A549 (cell line): ENCODE results near the gene CD101. TPM values are rescaled to one million over a fixed set of nuclear protein-coding genes. Genes with fewer than 3 reads are reported as not detected.

ENCODE experiments used
- ATAC-seq, 2 experiments: fragments of 200-7000 bp in 1 of 2; fragments of >200 bp in 1 of 2; cut with Nextera tagmentation in 1 of 2; cut with Tn5 transposase in 1 of 2; 3 replicates each; pipeline versions ENCODE4 v1.8.0 to v1.9.1; 2018 to 2020; ENCODE audit warnings: mild to moderate bottlenecking in 1 of 2, moderate library complexity in 1 of 2
- CTCF ChIA-PET: fragments of 300-600 bp; sonication (Branson Sonifier 250); formaldehyde crosslinking; extraction: SDS; loops from one replicate; lab custom pipeline; 2021; ENCODE audit warnings: antibody characterized with exemption, inconsistent platforms; lab: Yijun Ruan, JAX
- POLR2A ChIA-PET: fragments of 350-600 bp; formaldehyde crosslinking; extraction: SDS; loops from one replicate; lab custom pipeline; 2021; ENCODE audit warnings: antibody characterized with exemption, inconsistent platforms; lab: Yijun Ruan, JAX
- DNase-seq, 2 experiments: peaks; one replicate each; pipeline versions ENCODE4 v3.0.0 to v3.0.0-alpha.2; 2011 to 2016; ENCODE audit warnings: low read depth in 1 of 2, low spot score in 1 of 2
- FAIRE-seq: peaks from 2 replicates; lab custom pipeline; 2011; peaks lifted over from hg19 to GRCh38; lab: Jason Lieb, UNC
- H3K27ac ChIP-seq, 2 experiments: fragments of >200 bp; sonication (Bioruptor Twin); formaldehyde crosslinking; 3 replicates each; pipeline ENCODE4 v1.5.1; 2016 to 2017
- H3K4me1 ChIP-seq: fragments of >200 bp; sonication (Bioruptor Twin); formaldehyde crosslinking; 3 replicates; pipeline ENCODE4 v1.6.1; 2016
- H3K4me2 ChIP-seq: fragments of >200 bp; sonication (Bioruptor Twin); formaldehyde crosslinking; 3 replicates; pipeline ENCODE4 v1.6.1; 2016
- H3K4me3 ChIP-seq: fragments of >200 bp; sonication (Bioruptor Twin); formaldehyde crosslinking; 3 replicates; pipeline ENCODE4 v1.5.1; 2016
- H3K9me3 ChIP-seq: fragments of >200 bp; sonication (Bioruptor Twin); formaldehyde crosslinking; 3 replicates; pipeline ENCODE4 v1.6.1; 2016
- BHLHE40 ChIP-seq: IDR thresholded peaks from 2 replicates; pipeline ENCODE4 v1.6.1; 2012; ENCODE audit warnings: low read depth, low read length, inconsistent platforms
- CBX2 ChIP-seq: fragments of 200-600 bp; sonication (generic); IDR thresholded peaks from 2 replicates; pipeline ENCODE4 v1.6.1; 2016; ENCODE audit warnings: low read depth, mild to moderate bottlenecking, borderline replicate concordance
- CBX8 ChIP-seq: fragments of 200-600 bp; sonication (generic); IDR thresholded peaks from 2 replicates; pipeline ENCODE4 v1.6.1; 2016
- CTCF ChIP-seq: fragments of >200 bp; sonication (Bioruptor Twin); formaldehyde crosslinking; IDR thresholded peaks from 3 replicates; pipeline ENCODE4 v1.5.1; 2016
- EHMT2 ChIP-seq: fragments of 200-600 bp; sonication (generic); IDR thresholded peaks from 2 replicates; pipeline ENCODE4 v1.6.1; 2016; ENCODE audit warnings: antibody characterized with exemption, low read depth, mild to moderate bottlenecking, moderate library complexity
- EP300 ChIP-seq, 2 experiments: fragments of >200 bp; sonication (Bioruptor Twin); formaldehyde crosslinking; IDR thresholded peaks; 2 replicates in 1 of 2; 3 replicates in 1 of 2; pipeline ENCODE4 v1.6.1; 2016 to 2017
- ESRRA ChIP-seq: fragments of 150-350 bp; IDR thresholded peaks from 2 replicates; pipeline ENCODE4 v1.6.1; 2014; ENCODE audit warnings: mild to moderate bottlenecking, low read length, borderline replicate concordance
- FOSL2 ChIP-seq, 2 experiments: fragments of 450-650 bp in 1 of 2; fragments of >200 bp in 1 of 2; sonication (Bioruptor Twin) in 1 of 2; formaldehyde crosslinking; IDR thresholded peaks; 2 replicates each; pipeline versions ENCODE4 v1.5.0 to v1.6.1; 2016 to 2020; ENCODE audit warnings: mild to moderate bottlenecking in 1 of 2, moderate library complexity in 1 of 2
- HEYL ChIP-seq: fragments of 250-450 bp; sonication (Bioruptor Pico); IDR thresholded peaks from 2 replicates; pipeline ENCODE4 v1.8.0; 2021; ENCODE audit warnings: mild to moderate bottlenecking, moderate library complexity
- HOXB5 ChIP-seq: fragments of 250-450 bp; sonication (Bioruptor Pico); IDR thresholded peaks from 2 replicates; pipeline ENCODE4 v1.5.0; 2020; ENCODE audit warnings: mild to moderate bottlenecking, moderate library complexity
- JUN ChIP-seq, 2 experiments: fragments of >200 bp; sonication (Bioruptor Twin); formaldehyde crosslinking; IDR thresholded peaks; 2 replicates in 1 of 2; 3 replicates in 1 of 2; pipeline ENCODE4 v1.6.1; 2016 to 2017
- KDM5A ChIP-seq: fragments of 200-600 bp; sonication (generic); IDR thresholded peaks from 2 replicates; pipeline ENCODE4 v1.6.1; 2016; ENCODE audit warnings: antibody characterized with exemption, mild to moderate bottlenecking
- MAFK ChIP-seq: fragments of 450-650 bp; IDR thresholded peaks from 2 replicates; pipeline ENCODE4 v1.6.1; 2014; ENCODE audit not compliant: partially characterized antibody
- MYC ChIP-seq: IDR thresholded peaks from 2 replicates; pipeline ENCODE4 v1.6.1; 2012; ENCODE audit warnings: mild to moderate bottlenecking, inconsistent platforms, low read length, improper control_type of control experiment, borderline replicate concordance
- RARB ChIP-seq: fragments of 250-450 bp; sonication (Bioruptor Pico); IDR thresholded peaks from 2 replicates; pipeline ENCODE4 v1.8.0; 2021; ENCODE audit warnings: mild to moderate bottlenecking, moderate library complexity
- SREBF2 ChIP-seq: fragments of 450-650 bp; IDR thresholded peaks from 2 replicates; pipeline ENCODE4 v1.6.1; 2014; ENCODE audit warnings: mild to moderate bottlenecking, moderate library complexity
- TP53 ChIP-seq: fragments of 250-450 bp; sonication (Bioruptor Pico); IDR thresholded peaks from 2 replicates; pipeline ENCODE4 v1.5.0; 2021; ENCODE audit warnings: mild to moderate bottlenecking, moderate library complexity
- WGBS: methylation state at CpG from one replicate; pipeline ENCODE4 v1.1.6; 2017; ENCODE audit errors: missing lambda C conversion rate; 5-methylcytosine and 5-hydroxymethylcytosine counted together
- polyA plus RNA-seq, 4 experiments: library from polyadenylated mRNA; depleted of rRNA in 3 of 4; stranded (reverse); fragments of >200 nt; fragmentation: RNase III in 1 of 4; extraction: RNeasy Plus Mini Kit Qiagen cat#74134 plus additional on column Dnase treatment in 1 of 4; gene quantifications; 2 replicates in 3 of 4; 3 replicates in 1 of 4; pipeline ENCODE4 v1.2.3, GENCODE V29; 2011 to 2017
- TF ChIP-seq, protein P1 (sequence below): fragments of 150-350 bp; IDR thresholded peaks from 2 replicates; pipeline ENCODE4 v1.6.1; 2014; ENCODE audit warnings: low read depth, mild to moderate bottlenecking, low read length
- TF ChIP-seq, protein P2 (sequence below): IDR thresholded peaks from 2 replicates; pipeline ENCODE4 v1.6.1; 2012
- TF ChIP-seq, protein P3 (sequence below): IDR thresholded peaks from 2 replicates; pipeline ENCODE4 v1.6.1; 2012
- TF ChIP-seq, protein P4 (sequence below): fragments of 200-600 bp; sonication (generic); IDR thresholded peaks from 2 replicates; pipeline ENCODE4 v1.6.1; 2016; ENCODE audit warnings: antibody characterized with exemption, mild to moderate bottlenecking, moderate library complexity
- TF ChIP-seq, protein P5 (sequence below): fragments of 250-450 bp; sonication (Bioruptor Pico); IDR thresholded peaks from 2 replicates; pipeline ENCODE4 v1.5.0; 2020; ENCODE audit warnings: low read depth, mild to moderate bottlenecking, moderate library complexity

Gene CD101
- polyA plus RNA-seq, 2 of the 4 experiments (the other 2 are of a cell fraction): 0.21 to 0.52 TPM

- no peak for TF ChIP-seq BHLHE40
- no peak for TF ChIP-seq TP53 (CRISPR knock-in tag)
- no peak for TF ChIP-seq FOSL2 (IDR thresholded peaks at IDR 0.05)
- TF ChIP-seq FOSL2 (CRISPR knock-in tag; IDR thresholded peaks at IDR 0.05): no peak
- no peak for TF ChIP-seq CTCF
- no peak for TF ChIP-seq CBX2
- TF ChIP-seq MAFK: no peak
- no peak for TF ChIP-seq EHMT2
- no peak for TF ChIP-seq ESRRA
- no peak for TF ChIP-seq EP300 (IDR thresholded peaks at IDR 0.05)
- DNase-seq: no peak
- no peak for FAIRE-seq
- Histone ChIP-seq H3K4me3 (no peak overlapping the region), H3K27ac (no peak overlapping the region), H3K9me3 (no peaks in the 10 kb centered on the region), H3K4me1 (no peaks in the 10 kb centered on the region), H3K4me2 (no peak overlapping the region)
- POLR2A ChIA-PET: no interaction called here
- ATAC-seq: no peak
- CTCF ChIA-PET: no interaction called here
- WGBS: 95% methylated on average over 3 of the region's 3 CpGs
Measured at GRCh38 chr1:116954440-116954839, 47.1 kb upstream of the CD101 start.

DNA sequence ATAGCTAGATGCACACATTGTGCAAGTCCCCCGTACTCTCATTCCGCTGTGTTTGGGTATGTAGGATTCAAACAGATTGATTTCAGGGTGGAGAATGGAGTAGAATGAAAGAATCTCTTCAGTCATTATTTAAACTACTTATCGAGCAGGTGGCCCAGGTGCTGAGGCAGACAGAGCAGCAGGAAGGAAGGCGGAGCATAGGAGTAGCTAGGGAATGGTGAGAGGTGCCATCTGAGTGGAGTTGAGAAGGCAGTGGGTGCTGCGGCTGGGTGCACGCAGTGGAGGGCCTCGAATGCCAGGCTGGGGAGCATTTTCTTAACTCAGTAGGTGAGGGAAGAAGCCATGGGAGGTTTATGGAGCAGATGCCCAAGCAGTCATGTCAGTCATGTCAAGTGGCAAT, 45.2 kb upstream of the CD101 start:
- Histone ChIP-seq H3K4me1 (no peaks in the 10 kb centered on the region), H3K27ac (no peak overlapping the region), H3K4me3 (no peak overlapping the region), H3K4me2 (no peak overlapping the region), H3K9me3 (no peaks in the 10 kb centered on the region)
- CTCF ChIA-PET: interaction anchor here (1.1 kb wide), 1 partner anchor 231 kb away, joined by 3 read pairs; no protein-coding TSS in a partner anchor
- 84% methylated on average over 7 of the region's 7 CpGs for WGBS
- POLR2A ChIA-PET: no interaction called here
- TF ChIP-seq SREBF2 (no peak), JUN (IDR thresholded peaks at IDR 0.05) (no peak), HEYL (no peak), KDM5A (no peak), MYC (no peak), HOXB5 (CRISPR knock-in tag) (no peak)
- TF ChIP-seq, protein P1, sequence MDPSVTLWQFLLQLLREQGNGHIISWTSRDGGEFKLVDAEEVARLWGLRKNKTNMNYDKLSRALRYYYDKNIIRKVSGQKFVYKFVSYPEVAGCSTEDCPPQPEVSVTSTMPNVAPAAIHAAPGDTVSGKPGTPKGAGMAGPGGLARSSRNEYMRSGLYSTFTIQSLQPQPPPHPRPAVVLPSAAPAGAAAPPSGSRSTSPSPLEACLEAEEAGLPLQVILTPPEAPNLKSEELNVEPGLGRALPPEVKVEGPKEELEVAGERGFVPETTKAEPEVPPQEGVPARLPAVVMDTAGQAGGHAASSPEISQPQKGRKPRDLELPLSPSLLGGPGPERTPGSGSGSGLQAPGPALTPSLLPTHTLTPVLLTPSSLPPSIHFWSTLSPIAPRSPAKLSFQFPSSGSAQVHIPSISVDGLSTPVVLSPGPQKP: no peak
- TF ChIP-seq, protein P2, sequence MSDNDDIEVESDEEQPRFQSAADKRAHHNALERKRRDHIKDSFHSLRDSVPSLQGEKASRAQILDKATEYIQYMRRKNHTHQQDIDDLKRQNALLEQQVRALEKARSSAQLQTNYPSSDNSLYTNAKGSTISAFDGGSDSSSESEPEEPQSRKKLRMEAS: no peak
- DNase-seq (no peak), ATAC-seq (no peak), FAIRE-seq (no peak)

DNA sequence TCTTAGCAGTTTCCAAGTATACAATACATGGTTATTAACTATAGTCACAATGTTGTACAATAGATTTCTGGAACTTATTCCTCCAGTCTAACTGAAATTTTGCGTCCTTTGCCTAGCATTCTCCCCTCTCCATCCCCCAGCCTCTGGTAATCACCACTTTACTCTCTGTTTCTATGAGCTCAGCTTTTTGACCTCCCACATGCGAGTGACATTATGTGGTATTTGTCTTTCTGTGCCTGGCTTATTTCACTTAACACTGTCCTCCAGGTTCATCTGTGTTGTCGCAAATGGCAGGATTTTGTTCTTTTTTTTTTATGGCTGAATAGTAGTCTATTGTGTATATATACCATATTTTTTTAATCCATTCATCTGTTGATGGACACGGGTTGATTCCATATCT, 43.9 kb upstream of the CD101 start:
- CTCF ChIA-PET: no interaction called here
- no peak for FAIRE-seq
- POLR2A ChIA-PET: no interaction called here

More for the DNA sequence above, 43.9 kb upstream of the CD101 start:
- no peaks in the 10 kb centered on the region for H3K9me3 ChIP-seq
- DNase-seq (no peak), ATAC-seq (no peak)
- H3K27ac ChIP-seq: no peak overlapping the region
- H3K4me2 ChIP-seq: no peak overlapping the region
- WGBS: 93% methylated on average over 4 of the region's 4 CpGs
- H3K4me3 ChIP-seq: no peak overlapping the region
- TF ChIP-seq CBX8 (no peak), RARB (CRISPR knock-in tag) (no peak), ESRRA (no peak), BHLHE40 (no peak)
- TF ChIP-seq, protein P3, sequence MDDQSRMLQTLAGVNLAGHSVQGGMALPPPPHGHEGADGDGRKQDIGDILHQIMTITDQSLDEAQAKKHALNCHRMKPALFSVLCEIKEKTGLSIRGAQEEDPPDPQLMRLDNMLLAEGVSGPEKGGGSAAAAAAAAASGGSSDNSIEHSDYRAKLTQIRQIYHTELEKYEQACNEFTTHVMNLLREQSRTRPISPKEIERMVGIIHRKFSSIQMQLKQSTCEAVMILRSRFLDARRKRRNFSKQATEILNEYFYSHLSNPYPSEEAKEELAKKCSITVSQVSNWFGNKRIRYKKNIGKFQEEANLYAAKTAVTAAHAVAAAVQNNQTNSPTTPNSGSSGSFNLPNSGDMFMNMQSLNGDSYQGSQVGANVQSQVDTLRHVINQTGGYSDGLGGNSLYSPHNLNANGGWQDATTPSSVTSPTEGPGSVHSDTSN: no peak
- TF ChIP-seq, protein P4, sequence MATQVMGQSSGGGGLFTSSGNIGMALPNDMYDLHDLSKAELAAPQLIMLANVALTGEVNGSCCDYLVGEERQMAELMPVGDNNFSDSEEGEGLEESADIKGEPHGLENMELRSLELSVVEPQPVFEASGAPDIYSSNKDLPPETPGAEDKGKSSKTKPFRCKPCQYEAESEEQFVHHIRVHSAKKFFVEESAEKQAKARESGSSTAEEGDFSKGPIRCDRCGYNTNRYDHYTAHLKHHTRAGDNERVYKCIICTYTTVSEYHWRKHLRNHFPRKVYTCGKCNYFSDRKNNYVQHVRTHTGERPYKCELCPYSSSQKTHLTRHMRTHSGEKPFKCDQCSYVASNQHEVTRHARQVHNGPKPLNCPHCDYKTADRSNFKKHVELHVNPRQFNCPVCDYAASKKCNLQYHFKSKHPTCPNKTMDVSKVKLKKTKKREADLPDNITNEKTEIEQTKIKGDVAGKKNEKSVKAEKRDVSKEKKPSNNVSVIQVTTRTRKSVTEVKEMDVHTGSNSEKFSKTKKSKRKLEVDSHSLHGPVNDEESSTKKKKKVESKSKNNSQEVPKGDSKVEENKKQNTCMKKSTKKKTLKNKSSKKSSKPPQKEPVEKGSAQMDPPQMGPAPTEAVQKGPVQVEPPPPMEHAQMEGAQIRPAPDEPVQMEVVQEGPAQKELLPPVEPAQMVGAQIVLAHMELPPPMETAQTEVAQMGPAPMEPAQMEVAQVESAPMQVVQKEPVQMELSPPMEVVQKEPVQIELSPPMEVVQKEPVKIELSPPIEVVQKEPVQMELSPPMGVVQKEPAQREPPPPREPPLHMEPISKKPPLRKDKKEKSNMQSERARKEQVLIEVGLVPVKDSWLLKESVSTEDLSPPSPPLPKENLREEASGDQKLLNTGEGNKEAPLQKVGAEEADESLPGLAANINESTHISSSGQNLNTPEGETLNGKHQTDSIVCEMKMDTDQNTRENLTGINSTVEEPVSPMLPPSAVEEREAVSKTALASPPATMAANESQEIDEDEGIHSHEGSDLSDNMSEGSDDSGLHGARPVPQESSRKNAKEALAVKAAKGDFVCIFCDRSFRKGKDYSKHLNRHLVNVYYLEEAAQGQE: no peak
- TF ChIP-seq, protein P2: no peak
- TF ChIP-seq, protein P5, sequence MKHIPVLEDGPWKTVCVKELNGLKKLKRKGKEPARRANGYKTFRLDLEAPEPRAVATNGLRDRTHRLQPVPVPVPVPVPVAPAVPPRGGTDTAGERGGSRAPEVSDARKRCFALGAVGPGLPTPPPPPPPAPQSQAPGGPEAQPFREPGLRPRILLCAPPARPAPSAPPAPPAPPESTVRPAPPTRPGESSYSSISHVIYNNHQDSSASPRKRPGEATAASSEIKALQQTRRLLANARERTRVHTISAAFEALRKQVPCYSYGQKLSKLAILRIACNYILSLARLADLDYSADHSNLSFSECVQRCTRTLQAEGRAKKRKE (CRISPR knock-in tag): no peak
- no peaks in the 10 kb centered on the region for H3K4me1 ChIP-seq
